Activated CD8-positive, alpha-beta memory T cell treated with anti-CD3 and anti-CD28 coated beads, Interleukin-2, amount 50 U/mL, for 48 hours (primary cell): ENCODE results near the gene KPNA2.
"Not testable (repeated sequence)": the region's sequence is repeated elsewhere in the genome, so short reads cannot be mapped to it uniquely, and the experiment has no call there.

Source experiments
- DNase-seq: peaks from one replicate; pipeline ENCODE4 v3.0.0-alpha.2; 2020

Gene KPNA2

DNA sequence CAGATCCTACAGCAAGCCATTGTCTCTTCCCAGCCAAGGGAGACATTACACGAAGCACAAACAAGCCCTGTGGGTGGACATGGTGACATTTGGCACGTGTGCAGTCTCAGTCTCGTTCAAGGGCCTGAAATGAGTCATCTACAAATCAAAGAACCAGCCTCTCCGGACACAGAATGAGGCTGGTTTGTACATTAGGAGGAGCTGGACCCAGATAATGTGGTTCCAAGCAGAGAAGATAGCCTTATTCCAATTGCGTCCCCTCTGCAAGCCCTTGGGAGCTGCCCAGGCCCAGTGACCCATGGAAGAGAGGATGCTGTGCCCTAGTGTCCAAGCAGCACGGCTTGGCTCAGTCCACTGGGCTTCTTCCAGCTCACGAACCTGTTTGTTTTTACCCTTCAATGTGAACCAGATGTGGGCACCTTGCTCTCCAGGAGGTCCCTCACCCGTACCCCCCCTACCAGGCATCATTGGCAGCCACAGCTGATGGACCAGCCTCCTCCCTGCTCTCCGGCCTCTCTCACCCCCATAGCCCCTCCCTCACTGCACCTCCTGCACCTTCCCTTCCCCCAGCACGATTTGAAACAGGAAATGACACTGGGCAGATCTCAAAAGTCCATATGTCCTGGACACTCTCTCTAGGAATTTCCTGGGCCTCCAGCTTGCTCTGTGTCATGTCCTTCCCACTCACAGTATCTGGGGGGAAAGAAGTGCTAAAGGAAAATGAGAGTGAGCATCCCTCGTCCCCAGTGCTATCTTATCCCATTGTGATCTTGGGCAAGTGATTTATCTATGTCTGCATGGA lies 26.2 kb downstream of the KPNA2 start:
- DNase-seq, result no peak

DNA sequence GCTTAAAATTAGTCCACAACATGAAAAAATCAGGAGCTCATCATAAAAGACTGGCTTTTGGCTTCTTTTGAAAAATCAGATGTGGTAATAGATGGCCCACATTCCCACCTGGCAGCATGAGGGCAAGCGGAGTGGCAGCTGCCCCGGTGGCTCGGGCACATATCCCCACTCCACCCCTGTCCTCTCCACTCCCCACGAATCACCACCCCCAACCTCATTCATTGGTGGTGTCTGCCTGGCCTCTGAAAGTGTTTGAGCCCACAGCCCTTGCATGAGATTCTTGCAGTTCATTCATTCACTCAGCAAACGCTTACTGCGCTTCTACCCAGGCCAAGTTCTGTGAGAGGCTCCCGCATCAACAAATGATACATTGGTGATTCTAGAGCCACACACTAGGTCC lies 29.8 kb downstream of the KPNA2 start:
- DNase-seq, result not testable (repeated sequence)

DNA sequence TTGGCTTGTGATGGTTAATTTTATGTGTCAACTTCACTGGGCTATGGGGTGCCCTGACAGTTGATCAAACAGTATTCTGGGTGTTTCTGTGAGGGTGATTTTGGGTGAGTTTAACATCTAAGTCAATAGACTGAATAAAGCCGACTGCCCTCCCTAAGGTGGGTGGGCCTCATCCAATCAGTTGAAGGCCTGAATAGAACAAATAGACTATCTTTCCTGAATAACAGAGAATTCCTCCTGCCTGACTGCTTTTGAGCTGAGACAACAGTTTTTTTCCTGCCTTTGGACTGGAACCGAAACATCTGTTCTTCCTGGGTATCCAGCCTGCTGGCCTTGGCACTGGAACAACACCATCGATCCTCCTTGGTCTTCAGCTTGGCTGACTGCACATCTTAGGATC lies 33.0 kb downstream of the KPNA2 start:
- DNase-seq, result not testable (repeated sequence)

DNA sequence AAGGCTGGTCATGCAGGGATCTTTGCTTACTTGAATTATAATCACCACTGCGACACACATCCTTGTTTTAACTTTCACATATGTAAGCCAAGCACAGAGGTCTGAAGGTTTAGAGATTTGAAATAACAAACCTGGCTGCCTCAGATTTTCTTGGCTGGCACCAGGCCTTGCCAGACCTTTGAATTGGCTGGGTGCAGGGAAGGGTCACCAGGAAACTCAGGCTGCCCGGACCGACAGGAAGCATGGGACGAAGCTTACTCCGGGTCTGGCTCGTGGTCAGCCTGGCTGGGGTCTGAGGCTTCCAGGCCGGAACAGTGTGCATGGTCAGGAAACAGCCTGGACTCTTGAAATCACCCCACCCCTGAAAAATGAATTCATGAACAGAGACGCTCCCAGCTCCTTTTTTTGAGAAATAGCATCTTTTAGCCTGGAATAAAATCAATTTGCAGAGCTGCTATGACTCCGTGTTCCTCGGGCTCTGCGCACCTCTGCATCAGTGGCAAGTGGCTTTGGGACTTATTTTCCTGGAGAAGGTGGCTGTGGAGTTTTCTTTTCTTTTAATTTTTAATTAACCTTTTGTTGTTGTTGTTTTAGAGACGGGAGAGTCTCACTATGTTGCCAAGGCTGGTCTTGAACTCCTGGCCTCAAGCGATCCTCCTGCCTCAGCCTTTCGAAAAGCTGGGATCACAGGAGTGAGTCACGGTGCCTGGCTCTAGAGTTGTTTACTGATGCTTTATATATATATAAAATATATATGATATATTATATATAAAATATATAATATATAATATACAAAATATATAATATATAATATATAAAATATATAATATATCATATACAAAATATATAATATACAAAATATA lies 35.3 kb downstream of the KPNA2 start:
- not testable (repeated sequence) for DNase-seq

DNA sequence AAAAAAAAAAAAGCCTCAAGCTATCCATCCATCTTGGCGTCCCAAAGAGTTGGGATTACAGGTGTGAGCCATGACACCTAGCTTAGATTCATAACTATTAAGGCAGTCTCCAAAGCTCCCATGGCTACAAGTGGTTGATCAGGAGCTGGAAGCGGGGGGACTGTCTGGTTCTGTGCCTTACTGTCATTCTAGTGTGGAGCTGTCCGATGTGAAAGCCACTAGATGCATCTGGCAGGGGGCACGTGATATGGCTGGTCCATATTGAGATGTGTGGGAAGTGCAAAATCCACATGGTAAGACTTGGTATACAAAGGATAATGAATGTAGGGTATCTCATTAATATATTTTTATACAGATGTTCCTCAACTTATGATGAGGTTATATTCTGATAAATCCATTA lies 38.7 kb downstream of the KPNA2 start:
- DNase-seq, result no peak

DNA sequence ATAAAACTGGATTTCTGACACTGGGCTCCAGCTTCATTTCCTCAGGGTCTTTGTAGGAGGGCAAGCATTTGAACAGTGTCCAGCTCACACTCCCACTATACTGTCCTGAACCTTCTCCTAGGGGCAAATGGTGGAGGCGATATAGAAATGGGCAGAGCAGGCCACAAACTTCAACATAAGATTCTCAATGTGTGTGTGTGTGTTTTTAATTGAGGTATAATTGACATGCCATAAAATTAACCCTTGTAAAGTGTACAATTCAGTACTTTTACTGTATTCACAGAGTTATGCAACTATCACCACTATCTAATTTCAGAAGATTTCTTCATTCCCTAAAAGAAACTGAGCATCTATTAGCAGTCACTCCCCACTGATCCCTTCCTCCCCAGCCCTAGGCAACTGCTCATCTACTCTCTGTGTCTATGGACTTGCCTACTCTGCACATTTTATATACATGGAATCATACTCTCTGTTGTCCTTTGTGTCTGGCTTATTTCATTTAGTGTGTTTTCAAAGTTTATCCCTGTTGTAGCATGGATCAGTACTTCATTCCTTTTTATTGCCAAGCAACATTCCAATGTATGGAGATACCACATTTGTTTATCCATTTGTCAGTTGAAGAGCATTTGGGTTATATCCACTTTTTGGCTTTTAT lies 40.5 kb downstream of the KPNA2 start:
- not testable (repeated sequence) for DNase-seq

DNA sequence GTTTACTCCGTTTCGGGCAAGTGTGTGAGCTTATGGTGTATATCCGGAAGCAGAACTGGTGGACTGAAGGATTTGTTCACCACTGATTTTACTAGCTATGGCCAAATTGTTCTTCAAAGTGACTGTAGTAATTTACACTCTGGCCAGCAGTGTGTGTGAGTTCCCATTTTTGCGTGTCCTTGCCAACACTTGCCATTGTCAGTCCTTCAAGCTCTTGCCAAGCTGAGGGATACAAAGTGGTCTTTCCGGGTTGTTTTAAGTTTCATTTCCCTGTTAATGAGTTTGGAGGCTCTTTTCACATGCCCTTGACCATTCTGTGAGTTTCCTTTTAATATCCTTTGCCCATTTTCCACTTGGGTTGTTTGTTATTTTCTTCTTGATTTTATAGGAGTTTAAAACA lies 42.0 kb downstream of the KPNA2 start:
- DNase-seq, result not testable (repeated sequence)

DNA sequence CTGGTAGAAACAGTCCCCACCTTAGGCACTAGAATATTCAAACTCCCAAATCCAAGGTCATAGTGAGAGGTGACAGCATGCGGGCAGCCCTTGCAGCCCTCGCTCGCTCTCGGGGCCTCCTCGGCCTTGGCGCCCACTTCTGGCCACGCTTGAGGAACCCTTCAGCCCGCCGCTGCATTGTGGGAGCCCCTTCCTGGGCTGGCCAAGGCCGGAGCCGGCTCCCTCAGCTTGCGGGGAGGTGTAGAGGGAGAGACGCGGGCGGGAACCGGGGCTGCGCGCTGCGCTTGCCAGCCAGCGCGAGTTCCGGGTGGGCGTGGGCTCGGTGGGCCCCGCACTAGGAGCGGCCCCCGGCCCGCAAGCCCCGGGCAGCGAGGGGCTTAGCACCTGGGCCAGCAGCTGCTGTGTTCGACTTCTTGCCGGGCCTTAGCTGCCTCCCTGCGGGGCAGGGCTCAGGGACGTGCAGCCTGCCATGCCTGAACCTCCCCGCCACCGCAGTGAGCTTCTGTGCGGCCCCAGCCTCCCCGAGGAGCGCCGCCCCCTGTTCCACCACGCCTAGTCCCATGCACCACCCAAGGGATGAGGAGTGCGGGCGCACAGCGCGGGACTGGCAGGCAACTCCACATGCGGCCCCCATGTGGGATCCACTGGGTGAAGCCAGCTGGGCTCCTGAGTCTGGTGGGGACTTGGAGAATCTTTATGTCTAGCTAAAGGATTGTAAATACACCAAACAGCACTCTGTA lies 45.0 kb downstream of the KPNA2 start:
- no peak for DNase-seq

DNA sequence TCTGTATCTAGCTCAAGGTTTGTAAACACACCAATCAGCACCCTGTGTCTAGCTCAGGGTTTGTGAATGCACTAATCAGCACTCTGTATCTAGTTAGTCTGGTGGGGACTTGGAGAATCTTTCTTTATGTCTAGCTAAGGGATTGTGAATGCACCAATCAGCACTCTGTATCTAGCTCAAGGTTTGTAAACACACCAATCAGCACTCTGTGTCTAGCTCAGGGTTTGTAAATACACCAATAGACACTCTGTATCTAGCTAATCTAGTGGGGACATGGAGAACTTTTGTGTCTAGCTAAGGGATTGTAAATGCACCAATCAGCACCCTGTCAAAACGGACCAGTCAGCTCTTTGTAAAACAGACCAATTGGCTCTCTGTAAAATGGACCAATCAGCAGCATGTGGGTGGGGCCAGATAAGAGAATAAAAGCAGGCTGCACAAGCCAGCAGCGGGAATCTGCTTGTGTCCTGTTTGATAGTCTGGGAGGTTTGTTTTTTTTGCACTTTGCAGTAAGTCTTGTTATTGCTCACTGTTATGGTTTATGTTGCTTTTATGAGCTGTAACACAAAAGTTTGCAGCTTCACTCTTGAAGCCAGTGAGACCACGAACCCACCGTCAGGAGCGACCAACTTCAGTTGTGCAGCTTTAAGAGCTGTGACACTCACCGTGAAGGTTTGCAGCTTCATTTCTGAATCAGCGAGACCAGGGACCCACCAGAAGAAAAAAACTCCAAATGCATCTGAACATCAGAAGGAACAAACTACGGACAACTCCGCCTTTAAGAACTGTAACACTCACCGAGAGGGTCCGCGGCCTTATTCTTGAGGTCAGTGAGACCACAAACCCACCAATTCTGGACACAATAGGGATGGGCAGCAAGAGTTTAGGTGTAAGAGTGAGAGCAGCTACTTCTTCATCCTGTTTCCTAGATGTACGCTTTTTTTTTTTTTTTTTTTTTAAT lies 46.0 kb downstream of the KPNA2 start:
- DNase-seq, result not testable (repeated sequence)

DNA sequence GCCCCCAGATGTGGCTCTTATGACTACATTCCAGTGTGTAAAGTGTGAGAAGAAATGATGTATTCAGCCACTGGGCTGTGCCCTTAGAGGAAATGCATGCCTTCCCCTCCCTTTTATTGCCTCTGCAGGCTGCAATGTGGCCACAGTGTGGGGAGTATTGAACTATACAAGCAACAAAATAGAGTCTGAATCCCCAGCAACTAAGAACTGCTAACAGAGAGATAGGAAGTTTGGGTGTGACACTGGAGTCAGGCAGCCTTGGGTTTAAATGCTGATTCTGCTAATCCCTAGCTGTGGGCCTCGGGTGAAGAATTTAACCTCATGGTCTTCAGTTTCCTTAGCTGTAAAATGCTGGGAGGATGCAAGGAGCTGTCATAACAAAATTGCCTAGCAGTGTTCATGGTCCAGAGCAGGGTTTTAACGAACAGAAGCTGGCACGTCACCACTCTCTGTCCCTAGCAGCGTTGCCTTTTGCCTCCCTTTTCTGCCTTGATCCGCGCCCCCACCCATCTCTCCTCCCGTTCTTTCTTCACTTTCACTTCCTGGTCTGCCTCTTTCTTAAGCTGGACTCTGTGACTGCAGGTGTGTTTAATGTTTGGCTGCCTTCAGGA lies 50.3 kb downstream of the KPNA2 start:
- DNase-seq, result peak; percentile 53

DNA sequence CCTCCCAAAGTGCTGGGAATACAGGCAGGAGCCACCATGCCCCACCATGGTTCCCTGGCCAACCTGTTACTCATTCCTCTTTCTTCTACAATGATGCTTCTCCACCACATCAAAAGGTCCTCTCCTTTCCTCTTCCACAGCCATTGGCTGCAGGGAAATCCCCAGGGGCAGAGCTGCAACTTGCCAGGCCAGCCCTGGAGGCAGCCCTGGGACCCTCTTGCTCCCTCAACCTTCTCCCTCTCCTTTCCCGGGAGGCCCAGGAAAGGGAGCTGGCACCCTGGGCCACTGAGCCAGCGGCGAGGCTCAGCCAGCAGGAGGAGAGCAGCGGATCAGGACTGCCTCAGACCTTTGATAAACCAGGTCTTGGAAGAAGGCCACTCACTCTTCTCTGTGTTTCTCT lies 51.1 kb downstream of the KPNA2 start:
- peak; percentile 61 for DNase-seq

DNA sequence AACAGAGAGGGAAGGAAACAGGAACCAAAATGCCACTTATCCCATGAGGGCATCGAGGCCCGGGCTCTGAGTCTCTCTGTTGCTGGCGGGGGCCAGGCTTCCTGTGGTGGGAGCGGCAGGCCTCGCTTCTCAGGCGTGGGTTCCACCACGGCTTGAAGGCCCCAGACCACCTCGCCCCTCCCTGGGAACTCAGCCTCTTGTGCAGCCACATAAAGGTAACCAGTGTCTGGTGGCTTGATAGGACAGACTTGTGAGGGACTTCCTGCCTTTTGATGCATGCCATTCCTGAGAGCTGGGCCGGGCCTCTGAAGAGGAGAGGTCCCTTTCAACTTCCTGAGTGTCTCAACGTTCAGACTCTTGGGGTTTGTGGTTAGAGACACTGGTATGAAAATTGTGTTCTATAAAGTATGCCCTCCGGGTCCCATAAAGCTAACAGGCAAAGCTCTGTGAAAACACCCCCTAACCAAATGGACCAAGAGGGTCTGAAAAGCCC lies 51.6 kb downstream of the KPNA2 start:
- peak; percentile 63 for DNase-seq

DNA sequence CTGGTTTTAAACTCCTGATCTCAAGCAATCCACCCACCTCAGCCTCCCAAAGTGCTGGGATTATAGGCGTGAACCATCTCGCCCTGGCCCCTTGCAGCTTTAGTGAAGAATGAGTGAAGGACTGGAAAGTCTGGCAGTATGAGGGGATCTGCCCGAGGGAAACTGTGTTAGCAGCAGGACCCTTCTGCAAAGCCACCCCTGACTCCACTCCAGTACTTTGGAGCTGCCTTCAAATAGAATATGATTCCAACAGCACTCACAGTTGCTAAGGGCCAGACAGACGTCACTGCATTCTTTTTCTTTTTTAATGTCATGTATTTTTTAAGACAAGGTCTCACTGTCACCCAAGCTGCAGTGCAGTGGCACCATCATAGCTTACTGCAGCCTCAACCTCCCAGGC lies 52.3 kb downstream of the KPNA2 start:
- peak; percentile 35 for DNase-seq

DNA sequence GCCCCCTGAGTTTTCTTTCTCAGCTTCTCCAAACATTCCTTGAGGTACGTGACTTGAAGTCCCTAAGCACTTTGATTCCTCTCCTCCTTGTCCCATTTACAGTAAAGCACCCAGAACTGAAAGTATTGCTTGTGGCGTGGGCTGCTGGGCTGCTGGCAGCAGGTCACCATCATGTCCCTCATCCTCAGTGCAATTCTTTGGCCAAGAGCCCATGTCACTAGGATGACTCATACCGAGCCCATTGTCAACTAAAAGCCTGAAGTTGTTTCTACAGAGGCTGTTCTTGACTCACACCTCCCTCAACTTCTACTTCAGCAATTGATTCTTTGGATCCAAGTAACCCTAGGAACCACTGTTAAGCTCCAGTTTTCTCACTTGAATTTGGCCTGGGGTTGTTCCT lies 54.3 kb downstream of the KPNA2 start:
- no peak for DNase-seq

DNA sequence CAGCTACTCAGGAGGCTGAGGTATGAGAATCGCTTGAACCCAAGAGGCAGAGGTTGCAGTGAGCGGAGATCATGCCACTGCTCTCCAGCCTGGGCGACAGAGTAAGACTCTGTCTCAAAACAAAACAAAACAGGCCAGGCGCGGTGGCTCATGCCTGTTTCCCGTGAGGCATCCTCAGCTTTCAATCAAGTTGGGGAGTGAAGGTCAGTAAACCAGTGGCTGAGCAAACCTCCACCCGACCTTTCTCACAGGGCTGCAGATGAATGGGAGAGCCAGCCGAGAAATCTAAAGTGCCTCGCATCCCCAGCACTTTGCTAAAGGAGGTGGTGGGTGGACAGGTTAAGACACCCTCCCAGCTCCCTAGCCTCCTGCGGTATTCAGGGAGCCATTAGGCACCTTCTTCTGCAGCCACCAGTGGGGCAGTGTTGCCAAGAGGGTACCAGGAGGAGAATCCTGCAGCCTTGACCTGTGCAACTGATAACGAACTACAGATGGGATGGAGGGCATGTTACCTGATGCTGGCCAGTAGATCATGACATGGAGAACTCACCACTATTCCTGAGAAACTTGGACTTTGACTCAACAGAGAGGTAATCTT lies 59.0 kb downstream of the KPNA2 start:
- no peak for DNase-seq

DNA sequence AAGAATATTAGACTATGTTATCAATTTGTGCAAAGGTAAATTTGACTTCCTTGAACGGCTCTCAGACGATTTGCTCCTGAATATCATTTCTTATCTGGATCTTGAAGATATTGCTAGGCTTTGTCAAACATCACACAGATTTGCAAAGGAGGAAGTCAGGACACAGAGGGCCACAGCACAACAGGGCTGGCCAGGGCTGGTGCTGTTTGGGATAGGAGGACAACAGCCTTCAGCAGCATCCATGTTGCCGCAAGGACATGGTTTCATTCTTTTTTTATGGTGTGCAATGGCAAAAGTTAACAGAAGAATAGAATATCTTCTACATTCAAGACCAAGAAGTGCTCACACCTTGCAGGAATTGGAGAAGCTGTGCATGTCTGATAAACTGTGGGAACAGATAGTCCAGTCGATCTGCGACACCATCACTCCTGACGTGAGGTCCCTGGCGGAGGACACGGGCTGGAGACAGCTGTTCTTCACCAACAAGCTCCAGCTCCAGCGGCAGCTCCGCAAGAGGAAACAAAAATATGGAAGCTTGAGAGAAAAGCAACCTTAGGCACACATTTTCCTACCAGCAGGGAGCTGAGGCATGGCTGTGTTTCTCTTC lies 59.8 kb downstream of the KPNA2 start:
- no peak for DNase-seq

DNA sequence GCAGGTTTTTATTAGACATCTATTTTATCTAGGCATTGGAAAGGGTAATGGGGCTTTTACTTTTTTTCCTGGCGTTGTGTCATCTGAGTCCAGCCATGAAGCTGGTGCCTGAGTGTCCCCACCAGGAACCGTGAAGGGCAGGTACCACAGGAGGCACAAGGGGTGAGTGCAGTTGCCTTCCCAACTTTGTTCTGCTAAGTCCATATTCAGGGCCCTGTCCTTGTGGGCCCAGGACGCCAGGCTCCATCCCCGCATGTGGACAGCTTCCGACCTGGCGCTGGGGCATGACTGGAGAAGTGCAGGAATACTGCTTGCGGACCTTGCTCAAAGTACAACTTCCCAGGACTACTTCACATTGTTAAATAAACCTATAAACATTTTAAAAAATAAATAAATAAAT lies 60.6 kb downstream of the KPNA2 start:
- no peak for DNase-seq
